Astrocyte (in vitro differentiated cells and primary cell): ENCODE data around the gene FN1. TPM values are rescaled to one million over a fixed set of nuclear protein-coding genes. Genes with fewer than 3 reads are reported as not detected.

Experiments
- DNase-seq: peaks from one replicate; pipeline ENCODE4 v3.0.0-alpha.2; 2010; ENCODE audit warnings: low read depth
- FAIRE-seq: peaks from 2 replicates; lab custom pipeline; 2011; peaks lifted over from hg19 to GRCh38; lab: Jason Lieb, UNC
- H2AFZ ChIP-seq: 2 replicates; pipeline ENCODE4 v1.6.0; 2012; ENCODE audit warnings: low read depth, low read length, inconsistent platforms
- H3K27ac ChIP-seq: 2 replicates; pipeline ENCODE4 v1.5.1; 2011; ENCODE audit warnings: low read depth, low read length, inconsistent platforms
- H3K27me3 ChIP-seq: 2 replicates; pipeline ENCODE4 v1.6.0; 2011; ENCODE audit warnings: low read length, inconsistent platforms; ENCODE audit not compliant: insufficient read depth
- H3K36me3 ChIP-seq: 2 replicates; pipeline ENCODE4 v1.5.1; 2011; ENCODE audit warnings: low read length, inconsistent platforms; ENCODE audit not compliant: insufficient read depth
- H3K4me1 ChIP-seq: 2 replicates; pipeline ENCODE4 v1.5.1; 2011; ENCODE audit warnings: low read length, inconsistent platforms; ENCODE audit not compliant: insufficient read depth
- H3K4me2 ChIP-seq: 2 replicates; pipeline ENCODE4 v1.6.0; 2012; ENCODE audit warnings: low read length, inconsistent platforms
- H3K4me3 ChIP-seq: 2 replicates; pipeline ENCODE4 v1.5.1; 2011; ENCODE audit warnings: low read depth, mild to moderate bottlenecking, low read length, inconsistent platforms; ENCODE audit not compliant: insufficient read depth
- H3K79me2 ChIP-seq: 2 replicates; pipeline ENCODE4 v1.6.0; 2012; ENCODE audit warnings: mild to moderate bottlenecking, low read length, inconsistent platforms; ENCODE audit not compliant: insufficient read depth
- H3K9ac ChIP-seq: 2 replicates; pipeline ENCODE4 v1.6.0; 2012; ENCODE audit warnings: mild to moderate bottlenecking, low read length, inconsistent platforms
- H3K9me3 ChIP-seq: 2 replicates; pipeline ENCODE4 v1.5.1; 2012; ENCODE audit warnings: low read depth, mild to moderate bottlenecking, low read length, inconsistent platforms; ENCODE audit not compliant: insufficient read depth
- H4K20me1 ChIP-seq: 2 replicates; pipeline ENCODE4 v1.6.0; 2012; ENCODE audit warnings: low read length, inconsistent platforms; ENCODE audit not compliant: insufficient read depth
- H3K27ac Mint-ChIP-seq: one replicate; pipeline ENCODE4 v1.8.0; 2021; ENCODE audit warnings: mild to moderate bottlenecking, mixed read lengths; ENCODE audit not compliant: unreplicated experiment
- H3K27me3 Mint-ChIP-seq: one replicate; pipeline ENCODE4 v1.8.0; 2021; ENCODE audit warnings: low read depth, mixed read lengths; ENCODE audit not compliant: unreplicated experiment
- H3K36me3 Mint-ChIP-seq: one replicate; pipeline ENCODE4 v1.8.0; 2021; ENCODE audit warnings: low read depth, mixed read lengths; ENCODE audit not compliant: unreplicated experiment
- H3K4me1 Mint-ChIP-seq: one replicate; pipeline ENCODE4 v1.8.0; 2021; ENCODE audit warnings: low read depth, mixed read lengths; ENCODE audit not compliant: unreplicated experiment
- H3K4me3 Mint-ChIP-seq: one replicate; pipeline ENCODE4 v1.8.0; 2021; ENCODE audit warnings: mild to moderate bottlenecking, moderate library complexity, mixed read lengths; ENCODE audit not compliant: unreplicated experiment
- H3K9me3 Mint-ChIP-seq: one replicate; pipeline ENCODE4 v1.8.0; 2021; ENCODE audit warnings: mild to moderate bottlenecking, mixed read lengths; ENCODE audit not compliant: unreplicated experiment
- CTCF ChIP-seq: IDR thresholded peaks from 2 replicates; pipeline ENCODE4 v1.5.1; 2011; ENCODE audit warnings: low read depth, mild to moderate bottlenecking, inconsistent platforms, low read length, moderate library complexity; ENCODE audit not compliant: insufficient read depth
- EZH2 ChIP-seq: IDR thresholded peaks from 2 replicates; pipeline ENCODE4 v1.6.1; 2012; ENCODE audit warnings: mild to moderate bottlenecking, low read length, inconsistent platforms; ENCODE audit not compliant: insufficient read depth
- total RNA-seq: library from RNA; stranded (reverse); gene quantifications from 2 replicates; pipeline ENCODE4 v1.2.1, GENCODE V29; 2021

Gene FN1
- total RNA-seq, 1 donor from 2014 or later, result 17,010 TPM

GRCh38 chr2:215484570-215484969 lies 48.7 kb upstream of the FN1 start:
- H4K20me1 ChIP-seq, result no peaks in the 10 kb centered on the region
- DNase-seq (no peak), FAIRE-seq (peak; percentile 9)
- H3K27me3 ChIP-seq, result no peaks in the 10 kb centered on the region
- no peaks in the 10 kb centered on the region for H3K36me3 ChIP-seq
- TF ChIP-seq CTCF, result no peak
- no peak for TF ChIP-seq EZH2
- H3K27ac ChIP-seq, result no peak overlapping the region
- no peak overlapping the region for H3K4me3 Mint-ChIP-seq
- no peak overlapping the region for H3K4me2 ChIP-seq
- H3K4me3 ChIP-seq, result no peak overlapping the region
- H3K79me2 ChIP-seq, result no peaks in the 10 kb centered on the region
- no peaks in the 10 kb centered on the region for H3K27me3 Mint-ChIP-seq
- peaks cover 15% of the 10 kb centered on the region for H3K4me1 Mint-ChIP-seq
- H3K9ac ChIP-seq, result no peak overlapping the region
- H3K36me3 Mint-ChIP-seq, result no peaks in the 10 kb centered on the region
- peaks cover 3% of the 10 kb centered on the region for H3K9me3 Mint-ChIP-seq
- no peaks in the 10 kb centered on the region for H3K4me1 ChIP-seq
- no peaks in the 10 kb centered on the region for H3K9me3 ChIP-seq
- no peak overlapping the region for H3K27ac Mint-ChIP-seq
- H2AFZ ChIP-seq, result no peak overlapping the region

- Mint-ChIP-seq H3K9me3 (peaks cover 2% of the 10 kb centered on the region), H3K27me3 (no peaks in the 10 kb centered on the region), H3K36me3 (no peaks in the 10 kb centered on the region), H3K4me3 (no peak overlapping the region), H3K27ac (no peak overlapping the region), H3K4me1 (peaks cover 24% of the 10 kb centered on the region)
- no peak for DNase-seq
- H4K20me1 ChIP-seq, result no peaks in the 10 kb centered on the region
- no peak overlapping the region for H3K4me3 ChIP-seq
- H3K4me1 ChIP-seq, result no peaks in the 10 kb centered on the region
- no peaks in the 10 kb centered on the region for H3K9me3 ChIP-seq
- no peak for TF ChIP-seq CTCF
- no peak for TF ChIP-seq EZH2
- FAIRE-seq, result no peak
- no peak overlapping the region for H3K4me2 ChIP-seq
- no peaks in the 10 kb centered on the region for H3K79me2 ChIP-seq
- H3K9ac ChIP-seq, result no peak overlapping the region
- H3K36me3 ChIP-seq, result no peaks in the 10 kb centered on the region
- H3K27me3 ChIP-seq, result no peaks in the 10 kb centered on the region
- no peak overlapping the region for H3K27ac ChIP-seq
- H2AFZ ChIP-seq, result no peak overlapping the region
Measured at GRCh38 chr2:215483431-215483830, 47.6 kb upstream of the FN1 start.

- Mint-ChIP-seq H3K36me3 (no peaks in the 10 kb centered on the region), H3K9me3 (no peaks in the 10 kb centered on the region), H3K4me1 (peaks cover 23% of the 10 kb centered on the region), H3K4me3 (no peak overlapping the region), H3K27me3 (no peaks in the 10 kb centered on the region), H3K27ac (no peak overlapping the region)
- H3K36me3 ChIP-seq, result no peaks in the 10 kb centered on the region
- no peaks in the 10 kb centered on the region for H4K20me1 ChIP-seq
- H3K9me3 ChIP-seq, result no peaks in the 10 kb centered on the region
- no peaks in the 10 kb centered on the region for H3K27me3 ChIP-seq
- H3K9ac ChIP-seq, result no peak overlapping the region
- no peak for TF ChIP-seq CTCF
- no peak for TF ChIP-seq EZH2
- H3K4me3 ChIP-seq, result no peak overlapping the region
- H3K4me2 ChIP-seq, result no peak overlapping the region
- H3K4me1 ChIP-seq, result peaks cover 5% of the 10 kb centered on the region
- FAIRE-seq (no peak), DNase-seq (no peak)
- H3K27ac ChIP-seq, result no peak overlapping the region
- no peaks in the 10 kb centered on the region for H3K79me2 ChIP-seq
- peak overlapping the region; percentile 16 for H2AFZ ChIP-seq
Measured at GRCh38 chr2:215479536-215480240, 43.8 kb upstream of the FN1 start.
